Measurements from ENCODE around the gene GPC4.

GRCh38 chrX:133405498-133406185 lies 9.6 kb downstream of the GPC4 start:
- TF ChIP-seq POLR2AphosphoS5 (IDR thresholded peaks at IDR 0.05; ENCODE audit: insufficient read depth, low read depth, low read length) (no peak), CTCF (IDR thresholded peaks at IDR 0.05; ENCODE audit: extremely low read depth in 1 of 2, insufficient read depth in 1 of 2, low read depth in 1 of 2, low read length in 2 of 2) (no peak), EZH2 (IDR thresholded peaks at IDR 0.05; ENCODE audit: borderline replicate concordance, low read depth, low read length, severe bottlenecking) (no peak), POLR2A (IDR thresholded peaks at IDR 0.05; ENCODE audit: low read depth, low read length) (no peak), JUN (IDR thresholded peaks at IDR 0.05; ENCODE audit: borderline replicate concordance, insufficient read depth, insufficient read length, low read depth) (no peak), MYC (IDR thresholded peaks at IDR 0.05; ENCODE audit: low read depth, low read length) (no peak), FOS (IDR thresholded peaks at IDR 0.05; ENCODE audit: borderline replicate concordance, insufficient read depth, low read length) (no peak), GATA2 (IDR thresholded peaks at IDR 0.05; ENCODE audit: insufficient read depth, insufficient read length, low read depth, low read length) (no peak), MAX (IDR thresholded peaks at IDR 0.05; ENCODE audit: insufficient read depth, insufficient read length) (no peak)

Measured in endothelial cell of umbilical vein (primary cell).